ENCODE results near the gene PSMF1. TPM values are rescaled to one million over a fixed set of nuclear protein-coding genes. Genes with fewer than 3 reads are reported as not detected.

Gene PSMF1
- total RNA-seq, 4 donors from 2014 or later, result 65.4 to 91.5 (median 73.4) TPM

GRCh38 chr20:1169224-1169623 lies 50.8 kb downstream of the PSMF1 start:
- Histone ChIP-seq H3K27ac (replicated peaks in 1 of 4) (no peak overlapping the region), H3K4me1 (no peaks in the 10 kb centered on the region), H3K4me3 (no peak overlapping the region), H3K36me3 (peaks cover 43 to 100% (median 93%) of the 10 kb centered on the region in 4 donors), H3K27me3 (no peaks in the 10 kb centered on the region), H3K9me3 (no peaks in the 10 kb centered on the region)
- no peak for DNase-seq (ENCODE audit: extremely low spot score)
- TF ChIP-seq CTCF (IDR thresholded peaks at IDR 0.05), result no peak
- TF ChIP-seq POLR2A (IDR thresholded peaks at IDR 0.05; ENCODE audit: low read depth), result no peak
- TF ChIP-seq EP300 (IDR thresholded peaks at IDR 0.05), result no peak
- TF ChIP-seq POLR2AphosphoS5 (IDR thresholded peaks at IDR 0.05), result no peak
- WGBS, result 96% methylated on average over 5 of the region's 5 CpGs
- intact Hi-C loops (cut with DNase I), result no loop called here

DNA sequence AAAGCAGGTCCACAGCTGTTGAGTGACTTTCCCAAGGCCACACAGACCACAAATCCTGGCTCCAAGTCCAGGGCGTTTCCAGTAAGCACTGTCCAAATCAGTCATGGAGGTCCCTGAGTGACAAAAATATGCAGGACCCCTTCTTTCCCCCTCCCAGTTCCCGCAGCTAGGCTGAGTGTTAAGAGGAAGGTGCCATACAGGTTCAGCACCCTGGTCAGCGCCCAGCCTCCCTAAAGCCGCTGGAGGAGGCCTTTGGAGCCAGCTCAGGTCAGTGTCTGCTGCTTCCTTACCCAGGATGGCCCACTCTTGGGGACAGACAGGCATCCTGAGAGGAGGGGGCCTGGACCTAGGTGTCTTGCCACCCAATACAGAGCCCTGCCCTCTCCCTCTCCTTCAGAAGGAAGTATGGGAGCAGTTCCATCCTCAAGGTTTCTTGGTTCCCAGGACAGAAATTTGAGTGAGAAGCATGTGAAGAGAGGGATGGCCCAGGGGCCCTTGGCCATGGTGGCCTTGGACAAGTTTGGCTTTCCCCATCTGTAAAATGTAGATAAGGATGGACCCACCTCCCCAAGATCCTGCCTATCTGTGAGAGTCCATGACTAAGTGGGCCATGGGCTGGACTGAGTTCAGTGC lies 53.2 kb downstream of the PSMF1 start:
- DNase-seq (ENCODE audit: extremely low spot score), result no peak
- TF ChIP-seq EP300 (IDR thresholded peaks at IDR 0.05) (no peak), POLR2A (IDR thresholded peaks at IDR 0.05; ENCODE audit: low read depth) (no peak), CTCF (IDR thresholded peaks at IDR 0.05) (no peak)
- Histone ChIP-seq H3K4me3 (no peak overlapping the region), H3K9me3 (no peaks in the 10 kb centered on the region), H3K27me3 (no peaks in the 10 kb centered on the region), H3K4me1 (no peaks in the 10 kb centered on the region), H3K27ac (replicated peaks in 1 of 4) (no peak overlapping the region), H3K36me3 (peaks cover 21 to 99% (median 85%) of the 10 kb centered on the region in 4 donors)
- WGBS, result 48% methylated on average over 4 of the region's 4 CpGs
- intact Hi-C loops (cut with DNase I), result no loop called here

DNA sequence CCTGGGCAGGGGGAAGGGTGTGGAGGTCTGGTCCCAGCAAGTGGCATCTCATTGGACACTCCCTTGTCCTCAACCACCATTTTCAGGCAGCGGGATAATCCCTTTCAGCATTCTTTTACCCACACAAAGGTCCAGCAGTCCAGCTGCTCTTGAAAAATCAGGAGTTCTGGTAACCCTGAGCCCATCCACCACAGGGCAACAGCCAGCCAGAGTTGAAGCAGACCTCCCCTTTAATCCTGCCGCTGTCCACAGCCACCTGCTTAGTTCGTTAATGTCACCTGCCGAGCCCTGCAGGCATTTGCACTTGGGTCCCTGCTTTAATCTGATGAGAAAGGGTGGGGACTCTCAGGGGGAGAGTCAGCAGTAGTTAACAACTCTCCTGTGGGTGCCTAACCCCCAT lies 55.3 kb downstream of the PSMF1 start:
- no peak overlapping the region for H3K4me3 ChIP-seq
- WGBS, result 72% methylated on average over 3 of the region's 4 CpGs
- no peak for DNase-seq (ENCODE audit: extremely low spot score)
- no peak for TF ChIP-seq POLR2AphosphoS5 (IDR thresholded peaks at IDR 0.05)
- no peak for TF ChIP-seq CTCF (IDR thresholded peaks at IDR 0.05)
- no peak for TF ChIP-seq EP300 (IDR thresholded peaks at IDR 0.05)
- TF ChIP-seq POLR2A (IDR thresholded peaks at IDR 0.05; ENCODE audit: low read depth), result no peak
- intact Hi-C loops (cut with DNase I), result no loop called here
- H3K9me3 ChIP-seq, result no peaks in the 10 kb centered on the region
- peaks cover 21 to 84% (median 67%) of the 10 kb centered on the region in 4 donors for H3K36me3 ChIP-seq
- H3K4me1 ChIP-seq, result no peaks in the 10 kb centered on the region
- no peak overlapping the region for H3K27ac ChIP-seq (replicated peaks in 1 of 4)
- H3K27me3 ChIP-seq, result no peaks in the 10 kb centered on the region

GRCh38 chr20:1174787-1175186 lies 56.4 kb downstream of the PSMF1 start:
- Histone ChIP-seq H3K4me3 (no peak overlapping the region), H3K4me1 (no peaks in the 10 kb centered on the region), H3K27me3 (no peaks in the 10 kb centered on the region), H3K27ac (replicated peaks in 1 of 4) (no peak overlapping the region), H3K36me3 (peaks cover 10 to 73% (median 57%) of the 10 kb centered on the region in 4 donors), H3K9me3 (no peaks in the 10 kb centered on the region)
- intact Hi-C loops (cut with DNase I), result no loop called here
- no peak for DNase-seq (ENCODE audit: extremely low spot score)
- WGBS, result 92% methylated on average over 8 of the region's 8 CpGs
- no peak for TF ChIP-seq POLR2AphosphoS5 (IDR thresholded peaks at IDR 0.05)
- TF ChIP-seq CTCF (IDR thresholded peaks at IDR 0.05), result no peak
- TF ChIP-seq EP300 (IDR thresholded peaks at IDR 0.05), result no peak
- TF ChIP-seq POLR2A (IDR thresholded peaks at IDR 0.05; ENCODE audit: low read depth), result no peak

DNA sequence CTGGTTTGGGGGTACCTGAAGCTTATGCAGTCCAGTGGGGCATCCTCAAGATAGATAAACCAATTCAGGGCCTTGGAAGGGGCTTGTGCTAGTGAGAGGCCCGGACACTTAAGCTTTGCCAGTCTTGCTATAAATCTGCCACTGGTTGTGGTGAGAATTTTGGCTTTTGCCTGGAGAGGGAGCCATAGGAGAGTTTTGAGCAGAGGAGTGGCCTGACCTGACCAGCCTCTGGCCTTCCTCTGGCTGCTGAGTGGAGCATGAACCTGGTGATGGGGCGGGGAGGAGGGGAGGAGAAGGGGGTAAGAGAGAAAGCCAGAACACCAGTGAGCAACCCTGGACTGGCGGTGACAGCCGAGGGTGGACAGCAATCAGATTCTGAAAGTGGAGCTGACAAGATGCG lies 59.3 kb downstream of the PSMF1 start:
- intact Hi-C loops (cut with DNase I), result no loop called here
- Histone ChIP-seq H3K9me3 (no peaks in the 10 kb centered on the region), H3K27me3 (no peaks in the 10 kb centered on the region), H3K27ac (replicated peaks in 1 of 4) (no peak overlapping the region), H3K4me1 (no peaks in the 10 kb centered on the region), H3K4me3 (no peak overlapping the region), H3K36me3 (peaks cover 0 to 44% (median 36%) of the 10 kb centered on the region in 4 donors)
- no peak for DNase-seq (ENCODE audit: extremely low spot score)
- TF ChIP-seq POLR2A (IDR thresholded peaks at IDR 0.05; ENCODE audit: low read depth) (no peak), POLR2AphosphoS5 (IDR thresholded peaks at IDR 0.05) (no peak), EP300 (IDR thresholded peaks at IDR 0.05) (no peak), CTCF (IDR thresholded peaks at IDR 0.05) (no peak)
- 85% methylated on average over 5 of the region's 5 CpGs for WGBS
